ENCODE measurements around the gene DDX43.
"Not testable (repeated sequence)": the region's sequence is repeated elsewhere in the genome, so short reads cannot be mapped to it uniquely, and the experiment has no call there.

The DDX43 gene

GRCh38 chr6:73459474-73459873 is 64.8 kb downstream of the DDX43 start:
- H3K27ac ChIP-seq (ENCODE audit: low read depth, low read length); H3K27me3 ChIP-seq (ENCODE audit: control insufficient read depth, insufficient read depth, low read length); H3K36me3 ChIP-seq (ENCODE audit: control insufficient read depth, insufficient read depth, low read length); H3K4me3 ChIP-seq (ENCODE audit: low read length); H3K9ac ChIP-seq (ENCODE audit: low read length); H3K4me1 ChIP-seq (ENCODE audit: control insufficient read depth, insufficient read depth, low read length): not testable (repeated sequence)

- Histone ChIP-seq H3K4me1 (ENCODE audit: control insufficient read depth, insufficient read depth, low read length) (peaks cover 4% of the 10 kb centered on the region), H3K27me3 (ENCODE audit: control insufficient read depth, insufficient read depth, low read length) (no peaks in the 10 kb centered on the region), H3K4me3 (ENCODE audit: low read length) (no peak overlapping the region), H3K36me3 (ENCODE audit: control insufficient read depth, insufficient read depth, low read length) (no peaks in the 10 kb centered on the region), H3K9ac (ENCODE audit: low read length) (no peak overlapping the region), H3K27ac (ENCODE audit: low read depth, low read length) (no peak overlapping the region)
Measured at GRCh38 chr6:73460056-73460455, 65.4 kb downstream of the DDX43 start.

- Histone ChIP-seq H3K4me3 (ENCODE audit: low read length) (peak within 1 kb of the TSS; percentile 96), H3K27me3 (ENCODE audit: control insufficient read depth, insufficient read depth, low read length) (no peaks in the 10 kb centered on the region), H3K9ac (ENCODE audit: low read length) (peak within 1 kb of the TSS; percentile 93), H3K4me1 (ENCODE audit: control insufficient read depth, insufficient read depth, low read length) (peaks cover 4% of the 10 kb centered on the region), H3K36me3 (ENCODE audit: control insufficient read depth, insufficient read depth, low read length) (peaks cover 3% of the 10 kb centered on the region), H3K27ac (ENCODE audit: low read depth, low read length) (peak within 1 kb of the TSS; percentile 90)
Measured at GRCh38 chr6:73461537-73462350, 67.1 kb downstream of the DDX43 start, which contains the start of gene MTO1. Gene MTO1 (plus strand): TSS chr6:73461737. CDS start chr6:73461855, 118 bp downstream.
